Left cardiac atrium (tissue), 4 donors: Measurements from ENCODE around the gene MAPK14. TPM values are rescaled to one million over a fixed set of nuclear protein-coding genes. Genes with fewer than 3 reads are reported as not detected.

ENCODE experiments used
- ATAC-seq, 2 donors: fragments of 200-7000 bp; cut with Tn5 transposase; one replicate each; pipeline ENCODE4 v1.9.1; 2020; ENCODE audit warnings: mild to moderate bottlenecking in 2 of 2, moderate library complexity in 2 of 2
- DNase-seq: peaks from one replicate; pipeline ENCODE4 v3.0.0-alpha.2; 2020
- intact Hi-C, 2 donors: fragments of 100-400 bp; cut with DNase I; formaldehyde crosslinking; loops; one replicate each; pipeline versions ENCODE4 v1.14.1 to v1.15.1; 2022 to 2023
- total RNA-seq, 2 donors: library from RNA; stranded (reverse); fragmentation: NEBNext Ultra II Directional; extraction: Animal tissue kit (Norgen Biotek cat#: 25700); gene quantifications; one replicate each; pipeline ENCODE4 v1.2.1, GENCODE V29; 2021
- donor health status: DM: no; HTN: yes; CAD: no.
- donor health status: DM: no; HTN: yes; CAD: no; lungs with severe emphysema.
- donor health status: DM: yes; HTN: yes; CAD: no.
- donor health status: Dilated cardiomyopathy.

MAPK14 gene
- total RNA-seq, 2 donors from 2014 or later = 36.1 to 38.4 TPM

DNA sequence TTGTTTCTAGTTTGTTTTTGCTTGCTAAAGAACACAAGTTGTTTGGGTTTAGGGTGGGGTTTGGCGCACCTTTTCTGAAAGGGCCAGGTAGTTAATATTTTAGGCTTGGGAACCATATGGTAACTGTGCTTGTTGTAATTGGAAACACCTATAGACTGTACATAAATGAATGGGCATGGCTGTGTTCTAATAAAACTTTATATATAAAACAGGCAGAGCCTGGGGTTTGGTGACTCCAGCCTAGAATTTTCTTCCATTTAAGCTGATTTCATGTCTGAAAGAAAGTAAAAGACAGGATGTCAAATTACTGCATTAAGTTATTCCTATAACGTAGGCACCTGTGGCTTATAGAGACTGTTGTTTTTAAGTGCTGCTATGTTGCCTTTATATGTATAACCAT is 66.6 kb downstream of the MAPK14 start:
- ATAC-seq (no peak), DNase-seq (no peak)
- intact Hi-C loops = loop anchor here (1.0 to 2.0 kb wide), 2 partner anchors 67 kb away; partner anchors contain the start of gene MAPK14 (in 2 of the 2)

- peak; percentile 90 to 91 for ATAC-seq
- DNase-seq = peak; percentile 85
- intact Hi-C loops = loop anchor here (1.0 to 2.0 kb wide), 2 partner anchors 68 kb away; partner anchors contain the start of gene MAPK14 (in 2 of the 2)
Observed at GRCh38 chr6:36094753-36095496, 67.3 kb downstream of the MAPK14 start.

GRCh38 chr6:36095497-36096391 is 68.1 kb downstream of the MAPK14 start:
- DNase-seq = no peak
- intact Hi-C loops = loop anchor here in 1 of 2 donors (2.0 kb wide), 1 partner anchor 69 kb away; the partner anchor contains the start of gene MAPK14
- ATAC-seq = no peak

DNA sequence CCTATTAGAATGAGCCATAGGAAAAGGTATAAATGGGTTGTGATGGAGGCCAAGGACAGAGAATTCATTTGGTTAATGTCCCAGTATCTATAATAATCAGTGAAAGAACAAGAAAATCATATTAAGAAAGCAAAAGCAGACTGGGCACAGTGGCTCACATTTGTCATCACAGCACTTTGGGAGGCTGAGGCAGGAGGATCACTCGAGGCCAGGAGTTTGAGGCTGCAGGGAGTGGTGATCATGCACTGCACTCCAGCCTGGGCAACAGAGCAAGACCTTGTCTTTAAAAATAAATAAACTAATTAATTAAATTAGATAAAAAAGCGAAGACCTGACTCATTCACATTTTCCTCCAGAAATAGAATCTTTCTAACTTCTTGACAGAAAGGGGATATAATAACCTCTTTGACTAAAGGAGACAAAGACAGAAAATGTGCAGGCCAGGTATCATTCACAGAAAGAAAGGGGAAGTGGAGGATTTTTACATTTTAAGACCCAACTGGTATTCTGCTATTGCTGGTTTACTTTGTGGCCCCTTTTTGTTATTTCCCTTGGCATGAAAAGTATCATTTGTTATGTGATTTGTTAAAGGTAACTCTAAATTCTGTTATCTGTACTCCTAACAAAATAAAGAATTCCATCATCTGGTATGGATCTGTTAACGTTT is 70.8 kb downstream of the MAPK14 start:
- no peak for ATAC-seq

DNA sequence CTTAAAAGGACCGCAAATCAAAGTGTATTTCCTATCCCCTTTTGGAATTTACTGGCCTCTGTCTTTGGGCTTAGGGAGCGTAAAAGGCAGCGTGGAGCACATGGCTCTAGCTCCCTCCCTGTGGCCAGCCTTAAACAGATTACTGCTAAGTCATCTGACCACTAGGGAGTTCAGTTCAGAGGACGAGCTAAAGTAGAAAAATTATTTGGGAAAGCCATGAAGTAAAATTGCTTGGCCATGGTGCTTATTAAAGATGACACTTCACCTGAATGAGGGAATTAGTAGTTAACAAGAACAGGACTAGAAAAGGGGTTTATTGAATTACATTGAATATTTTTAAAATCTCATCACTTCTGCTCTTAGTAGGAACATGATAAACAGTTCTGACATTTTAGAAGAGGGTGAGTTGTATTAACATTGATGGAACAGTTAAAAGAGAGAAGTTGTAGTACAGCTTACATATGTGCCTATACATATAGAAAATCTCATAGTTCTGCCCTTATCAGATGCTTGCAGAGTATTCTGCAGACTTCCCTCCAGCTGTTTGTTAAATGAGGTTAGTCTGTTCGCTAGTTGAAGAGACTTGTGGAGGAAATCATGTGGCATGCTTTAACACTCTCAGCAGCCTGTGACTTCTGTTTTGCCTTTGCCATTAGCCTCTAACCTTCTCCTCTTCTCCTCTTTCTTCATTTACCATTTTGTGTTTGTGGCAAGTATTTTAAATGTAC is 71.5 kb downstream of the MAPK14 start:
- peak; percentile 64 to 70 for ATAC-seq
- no peak for DNase-seq
- intact Hi-C loops = no loop called here

More for the DNA sequence above, 70.8 kb downstream of the MAPK14 start:
- intact Hi-C loops = no loop called here
- DNase-seq = no peak

- intact Hi-C loops = no loop called here
- ATAC-seq (peak; percentile 47 to 67), DNase-seq (no peak)
Observed at GRCh38 chr6:36099869-36100483, 72.4 kb downstream of the MAPK14 start.

GRCh38 chr6:36101691-36102090 is 74.1 kb downstream of the MAPK14 start:
- DNase-seq (no peak), ATAC-seq (no peak)
- intact Hi-C loops = no loop called here

DNA sequence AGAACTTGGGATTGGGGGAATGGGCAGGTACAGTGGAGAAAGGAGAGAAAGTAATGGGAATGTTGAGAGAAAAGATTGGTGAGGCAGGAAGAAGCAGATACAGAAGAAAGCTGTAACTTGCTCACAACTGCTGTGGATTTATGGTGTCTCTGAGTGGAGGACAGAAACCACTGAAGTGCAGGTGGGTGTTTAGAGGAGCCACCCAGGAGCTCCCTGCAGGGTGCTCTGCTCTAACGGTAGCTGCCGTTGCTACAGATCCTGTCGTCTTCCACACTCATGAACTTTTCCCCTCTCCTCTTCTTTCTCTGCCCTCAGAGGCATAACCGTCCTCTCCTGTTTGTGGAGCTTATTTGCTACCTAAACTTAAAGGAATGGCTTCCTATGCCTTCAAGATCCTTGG is 75.2 kb downstream of the MAPK14 start:
- ATAC-seq (no peak), DNase-seq (no peak)
- intact Hi-C loops = no loop called here

DNA sequence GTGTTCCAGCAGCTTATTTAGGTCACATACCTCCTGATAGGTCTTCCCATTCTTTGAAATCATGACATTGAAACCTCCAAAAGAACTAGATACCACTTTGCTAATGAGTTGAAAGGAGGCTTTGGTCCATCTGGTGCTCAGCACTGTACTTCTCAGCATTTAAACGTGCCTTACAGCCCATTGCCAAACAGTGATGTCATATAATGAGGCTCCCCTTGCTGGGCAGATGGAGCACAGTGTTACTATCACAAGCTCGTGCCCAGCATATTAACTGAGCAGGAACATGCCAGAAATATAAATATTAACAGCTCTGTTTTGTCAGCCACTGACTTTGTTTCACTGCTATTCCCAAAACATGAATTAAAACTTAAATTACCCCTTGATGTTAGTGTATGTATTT is 77.2 kb downstream of the MAPK14 start:
- ATAC-seq (peak; percentile 44 to 79), DNase-seq (no peak)
- intact Hi-C loops = no loop called here

- intact Hi-C loops = no loop called here
- peak in 1 of 2 donors; percentile 44 for ATAC-seq
- DNase-seq = no peak
Observed at GRCh38 chr6:36109092-36109491, 81.5 kb downstream of the MAPK14 start.

DNA sequence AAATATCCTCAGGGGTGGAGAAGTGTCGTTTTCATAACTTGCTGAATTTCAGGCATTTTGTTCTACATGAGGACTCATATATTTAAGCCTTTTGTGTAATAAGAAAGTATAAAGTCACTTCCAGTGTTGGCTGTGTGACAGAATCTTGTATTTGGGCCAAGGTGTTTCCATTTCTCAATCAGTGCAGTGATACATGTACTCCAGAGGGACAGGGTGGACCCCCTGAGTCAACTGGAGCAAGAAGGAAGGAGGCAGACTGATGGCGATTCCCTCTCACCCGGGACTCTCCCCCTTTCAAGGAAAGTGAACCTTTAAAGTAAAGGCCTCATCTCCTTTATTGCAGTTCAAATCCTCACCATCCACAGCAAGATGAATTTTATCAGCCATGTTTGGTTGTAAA is 82.4 kb downstream of the MAPK14 start:
- ATAC-seq = no peak
- intact Hi-C loops = no loop called here
- DNase-seq = no peak

DNA sequence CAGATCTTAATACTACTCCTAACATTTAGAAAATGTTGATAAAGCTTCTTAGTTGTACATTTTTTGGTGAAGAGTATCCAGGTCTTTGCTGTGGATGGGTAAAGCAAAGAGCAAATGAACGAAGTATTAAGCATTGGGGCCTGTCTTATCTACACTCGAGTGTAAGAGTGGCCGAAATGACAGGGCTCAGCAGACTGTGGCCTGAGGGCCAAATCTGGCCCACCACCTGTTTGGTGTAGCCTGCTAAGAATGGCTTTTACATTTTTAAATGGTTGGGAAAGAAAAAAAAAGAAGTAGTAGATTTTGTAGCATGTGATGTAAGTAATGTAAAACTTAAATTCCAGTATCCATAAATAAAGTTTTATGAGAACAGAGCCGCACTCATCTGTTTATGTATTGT is 83.3 kb downstream of the MAPK14 start:
- DNase-seq = no peak
- ATAC-seq = no peak
- intact Hi-C loops = no loop called here

GRCh38 chr6:36111526-36111925 is 83.9 kb downstream of the MAPK14 start:
- no peak for DNase-seq
- ATAC-seq = no peak
- intact Hi-C loops = no loop called here

GRCh38 chr6:36113049-36113448 is 85.4 kb downstream of the MAPK14 start:
- DNase-seq = no peak
- intact Hi-C loops = no loop called here
- ATAC-seq = no peak

DNA sequence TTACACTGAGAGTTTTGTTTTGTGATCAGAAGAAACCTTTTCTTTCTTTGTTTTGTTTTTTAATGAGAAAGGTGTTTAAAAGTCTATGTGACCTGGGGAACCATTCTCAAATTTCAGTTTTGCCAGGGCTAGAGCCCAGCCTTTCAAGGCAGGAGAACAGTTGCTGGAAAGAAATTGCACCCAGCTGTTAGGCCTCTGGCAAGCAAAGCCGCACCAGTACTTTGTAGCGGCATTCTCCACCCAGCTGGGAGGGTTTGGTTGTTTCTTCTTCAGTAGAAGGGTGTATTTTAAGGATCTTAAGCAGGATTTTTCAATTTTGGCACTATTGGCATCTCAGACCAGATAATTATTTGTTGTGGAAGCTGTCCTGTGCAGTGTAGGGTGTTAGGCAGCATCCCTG is 86.1 kb downstream of the MAPK14 start:
- intact Hi-C loops = no loop called here
- DNase-seq = no peak
- ATAC-seq = peak in 1 of 2 donors; percentile 30

- ATAC-seq = no peak
- intact Hi-C loops = no loop called here
Observed at GRCh38 chr6:36114798-36115408, 87.3 kb downstream of the MAPK14 start.

GRCh38 chr6:36115412-36115811 is 87.8 kb downstream of the MAPK14 start:
- intact Hi-C loops = no loop called here
- ATAC-seq (no peak), DNase-seq (no peak)

More at GRCh38 chr6:36114798-36115408, 87.3 kb downstream of the MAPK14 start:
- no peak for DNase-seq
